Dermis microvascular lymphatic vessel endothelial cell (primary cell): Measurements from ENCODE around the gene GRIP2. TPM values are rescaled to one million over a fixed set of nuclear protein-coding genes. Genes with fewer than 3 reads are reported as not detected.
A peak's percentile ranks its signal among the peaks of the same experiment; 100 is the strongest.

ENCODE experiments used
- DNase-seq, 2 donors: peaks; one replicate each; pipeline versions ENCODE4 v3.0.0 to v3.0.0-alpha.2; 2010; ENCODE audit warnings: low read depth in 2 of 2
- total RNA-seq: library from RNA; depleted of rRNA; stranded (reverse); fragments of >200 nt; gene quantifications from 2 replicates; pipeline ENCODE4 v1.2.1, GENCODE V29; 2014

The GRIP2 gene
- total RNA-seq, 1 donor from 2014 or later, result not detected

- peak; percentile 48 to 49 for DNase-seq
Observed at GRCh38 chr3:14467814-14468620, 72.1 kb downstream of the GRIP2 start.

DNA sequence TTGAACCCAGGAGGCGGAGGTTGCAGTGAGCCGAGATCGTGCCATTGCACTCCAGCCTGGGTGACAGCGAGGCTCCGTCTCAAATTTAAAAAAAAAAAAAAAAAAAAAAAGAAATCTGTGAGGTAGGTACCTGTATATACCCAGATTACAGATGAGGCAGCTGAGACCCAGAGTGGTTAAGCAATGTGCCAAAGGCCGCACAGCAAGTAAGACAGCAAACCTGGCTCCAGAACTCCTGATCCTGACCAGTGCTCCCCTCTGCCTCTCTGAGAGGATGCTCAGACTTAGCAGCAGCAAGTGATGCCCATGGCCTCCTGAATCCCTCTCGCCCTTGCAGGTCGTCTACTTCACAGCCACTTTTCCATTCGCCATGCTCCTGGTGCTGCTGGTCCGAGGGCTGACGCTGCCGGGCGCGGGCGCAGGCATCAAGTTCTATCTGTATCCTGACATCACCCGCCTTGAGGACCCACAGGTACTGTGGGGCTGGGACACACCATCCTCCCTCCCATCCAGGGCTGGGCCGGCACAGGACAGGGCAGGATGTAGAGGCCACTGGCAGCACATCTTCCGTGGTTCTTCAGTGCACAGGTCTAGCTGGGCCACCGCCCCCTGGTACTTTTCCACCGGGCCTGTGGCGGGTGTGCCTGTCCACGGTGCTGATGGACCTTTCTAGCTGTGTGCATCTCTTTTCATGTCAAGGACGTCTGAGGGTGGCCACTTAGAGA, 73.8 kb downstream of the GRIP2 start:
- DNase-seq, result no peak

- no peak for DNase-seq
Observed at GRCh38 chr3:14465425-14465824, 74.7 kb downstream of the GRIP2 start.

- DNase-seq, result no peak
Observed at GRCh38 chr3:14464521-14464920, 75.6 kb downstream of the GRIP2 start.

- no peak for DNase-seq
Observed at GRCh38 chr3:14464141-14464465, 76.0 kb downstream of the GRIP2 start.

DNA sequence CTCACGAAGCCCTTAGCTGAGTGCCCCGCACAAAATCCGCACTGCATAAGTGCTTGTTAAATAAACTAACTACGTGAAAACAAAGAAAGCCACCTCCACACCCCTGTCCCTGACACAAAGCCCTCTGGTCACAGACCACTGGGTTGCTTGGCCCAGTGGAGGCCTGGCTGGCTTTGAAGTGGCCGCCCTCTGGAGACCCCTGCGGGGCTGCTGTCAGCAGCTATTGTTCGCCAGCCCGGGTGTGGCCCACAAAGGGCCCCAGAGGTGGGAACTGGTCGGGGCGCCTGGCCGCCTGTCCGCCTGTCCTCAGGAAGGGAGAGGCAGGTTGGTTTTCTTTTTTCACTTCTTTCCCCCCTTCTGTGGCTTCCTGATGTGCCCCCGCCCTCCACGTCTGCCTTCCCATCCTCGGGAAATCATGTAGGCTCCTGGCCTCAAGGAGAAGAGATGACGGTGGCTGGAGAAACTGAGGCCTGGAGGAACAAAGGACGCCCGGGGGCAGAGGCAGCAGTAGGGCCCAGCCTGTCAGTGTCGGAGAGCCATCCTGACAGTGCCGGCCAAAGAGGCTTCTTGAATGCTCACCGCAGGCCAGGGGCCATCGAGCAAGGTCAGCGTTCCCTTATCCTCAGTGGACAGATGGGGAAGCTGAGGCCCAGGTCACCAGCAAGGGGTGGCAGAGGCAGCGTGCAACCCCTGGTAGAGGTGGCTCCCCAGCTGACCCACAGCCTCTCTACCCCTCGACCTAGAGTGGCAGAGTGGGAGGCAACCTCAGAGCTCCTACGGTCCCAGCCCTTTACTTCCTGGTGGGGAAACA, 76.6 kb downstream of the GRIP2 start:
- DNase-seq, result no peak

GRCh38 chr3:14462738-14463137, 77.4 kb downstream of the GRIP2 start:
- peak in 1 of 2 donors; percentile 30 for DNase-seq

GRCh38 chr3:14461748-14462324, 78.3 kb downstream of the GRIP2 start:
- DNase-seq, result peak; percentile 43 to 85

- peak in 1 of 2 donors; percentile 10 for DNase-seq
Observed at GRCh38 chr3:14461006-14461747, 79.0 kb downstream of the GRIP2 start.

DNA sequence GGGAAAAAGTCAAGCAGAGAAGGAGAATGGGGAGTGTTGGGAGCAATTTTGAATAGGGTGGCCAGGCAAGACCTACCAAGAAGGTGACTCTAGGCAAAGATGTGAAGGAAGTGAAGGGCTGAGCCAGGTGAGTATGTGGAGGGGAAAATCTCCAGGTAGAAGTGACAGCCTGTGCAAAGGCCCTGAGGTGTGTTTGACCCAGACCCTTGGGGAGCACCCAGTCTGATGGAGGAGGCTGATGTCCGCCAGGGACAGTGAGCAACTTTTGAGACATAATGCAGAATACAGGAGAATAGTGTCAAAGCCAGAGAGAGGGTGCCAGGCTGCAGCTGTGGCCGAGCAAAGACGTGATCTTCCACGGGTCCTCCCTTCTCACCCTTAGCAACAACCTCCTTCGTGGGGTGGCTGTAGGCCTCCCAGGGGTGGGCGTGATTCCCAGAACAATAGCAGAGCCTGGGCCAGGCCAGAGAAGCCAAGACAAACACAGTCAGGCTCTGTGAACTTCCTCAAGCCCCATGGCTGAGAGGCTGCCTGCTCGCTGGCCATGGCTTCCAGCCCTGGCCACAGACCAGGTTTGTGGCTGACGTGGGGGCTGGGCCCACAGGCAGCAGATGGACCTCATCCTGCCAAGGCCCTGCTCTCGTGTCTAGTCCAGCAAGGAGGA, 79.7 kb downstream of the GRIP2 start:
- peak; percentile 62 to 96 for DNase-seq

DNA sequence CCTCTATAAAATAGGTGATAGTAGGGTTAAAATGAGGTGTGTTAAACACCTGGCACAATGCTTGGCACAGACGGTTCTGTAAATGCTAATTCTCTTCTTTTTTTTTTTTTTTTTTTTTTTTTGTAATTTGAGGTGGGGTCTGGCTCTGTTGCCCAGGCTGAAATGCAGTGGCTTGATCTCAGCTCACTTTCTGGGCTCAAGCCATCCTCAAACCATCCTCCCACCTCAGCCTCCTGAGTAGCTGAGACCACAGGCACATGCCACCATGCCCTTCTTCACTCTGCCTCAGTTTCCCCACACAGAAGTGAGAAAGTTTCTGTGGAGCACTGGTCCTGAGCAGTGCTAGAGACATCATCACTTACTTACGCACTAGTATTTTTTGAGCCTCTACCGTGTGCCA, 80.4 kb downstream of the GRIP2 start:
- DNase-seq, result no peak

- no peak for DNase-seq
Observed at GRCh38 chr3:14459384-14459783, 80.8 kb downstream of the GRIP2 start.

- no peak for DNase-seq
Observed at GRCh38 chr3:14458434-14459275, 81.5 kb downstream of the GRIP2 start.

DNA sequence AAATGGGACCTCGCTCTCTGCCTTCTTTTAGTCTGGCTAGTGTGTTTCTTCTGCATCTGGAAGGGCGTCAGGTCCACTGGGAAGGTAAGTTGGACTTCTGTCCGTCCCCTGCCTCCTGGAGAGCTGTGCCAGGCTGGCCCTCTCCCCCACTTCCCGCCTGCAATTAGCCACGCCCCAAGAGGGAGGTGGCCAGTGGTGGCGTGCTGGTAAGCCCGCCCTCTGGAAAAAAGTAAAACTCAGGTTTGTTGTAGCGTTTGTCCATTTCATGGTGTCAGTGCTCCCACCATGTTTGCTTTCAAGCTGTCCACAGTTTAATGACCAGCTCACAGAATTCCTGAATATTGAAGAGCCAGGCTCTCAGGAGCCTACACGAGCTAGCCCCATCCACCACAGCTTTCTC, 82.1 kb downstream of the GRIP2 start:
- DNase-seq, result no peak

GRCh38 chr3:14457481-14457880, 82.7 kb downstream of the GRIP2 start:
- no peak for DNase-seq

DNA sequence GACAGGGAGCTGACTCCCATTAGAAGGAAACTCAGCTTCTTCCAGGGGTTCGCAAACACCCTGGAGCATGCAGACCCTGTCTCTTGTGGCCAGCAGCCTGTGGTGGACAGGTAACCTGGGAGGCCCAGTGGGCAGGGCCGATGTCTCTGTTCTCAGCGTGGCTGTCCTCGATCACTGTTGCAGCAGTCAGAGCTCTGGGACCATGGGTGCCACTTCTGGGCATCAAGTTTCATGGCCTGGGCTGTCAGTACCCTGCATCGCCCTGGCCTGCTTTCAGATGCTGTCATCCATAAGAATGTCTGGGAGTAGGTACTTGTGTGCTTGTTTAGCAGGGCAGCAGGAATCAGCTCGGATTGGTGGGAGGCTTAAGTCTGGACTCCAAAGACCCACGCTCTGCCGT, 83.3 kb downstream of the GRIP2 start:
- no peak for DNase-seq

GRCh38 chr3:14455571-14456317, 84.4 kb downstream of the GRIP2 start:
- no peak for DNase-seq

- no peak for DNase-seq
Observed at GRCh38 chr3:14454639-14455310, 85.4 kb downstream of the GRIP2 start.
